ENCODE results near the gene KCTD3.

- TF ChIP-seq, protein P1, sequence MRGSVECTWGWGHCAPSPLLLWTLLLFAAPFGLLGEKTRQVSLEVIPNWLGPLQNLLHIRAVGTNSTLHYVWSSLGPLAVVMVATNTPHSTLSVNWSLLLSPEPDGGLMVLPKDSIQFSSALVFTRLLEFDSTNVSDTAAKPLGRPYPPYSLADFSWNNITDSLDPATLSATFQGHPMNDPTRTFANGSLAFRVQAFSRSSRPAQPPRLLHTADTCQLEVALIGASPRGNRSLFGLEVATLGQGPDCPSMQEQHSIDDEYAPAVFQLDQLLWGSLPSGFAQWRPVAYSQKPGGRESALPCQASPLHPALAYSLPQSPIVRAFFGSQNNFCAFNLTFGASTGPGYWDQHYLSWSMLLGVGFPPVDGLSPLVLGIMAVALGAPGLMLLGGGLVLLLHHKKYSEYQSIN (CRISPR knock-in tag; IDR thresholded peaks at IDR 0.05; ENCODE audit: borderline replicate concordance), result no peak
- no peak for TF ChIP-seq ZNF816 (CRISPR knock-in tag; IDR thresholded peaks at IDR 0.05; ENCODE audit: borderline replicate concordance)
These were observed 1.2 kb downstream of the KCTD3 start for GRCh38 chr1:215568299-215568692.

All from HepG2 (cell line).